Lung (tissue), 12 donors: ENCODE data around the gene TLE2. TPM values are rescaled to one million over a fixed set of nuclear protein-coding genes. Genes with fewer than 3 reads are reported as not detected.

ENCODE experiments used
- ATAC-seq: fragments of 200-7000 bp; cut with Tn5 transposase; one replicate; pipeline ENCODE4 v1.9.1; 2020; ENCODE audit warnings: moderate number of reproducible peaks; ENCODE audit not compliant: insufficient read depth, low FRiP score
- DNase-seq, 3 donors: peaks; one replicate each; pipeline ENCODE4 v3.0.0-alpha.2; 2013 to 2017
- H3K27ac ChIP-seq, 2 donors: one replicate each; pipeline ENCODE4 v1.5.1; 2013; ENCODE audit warnings: mild to moderate bottlenecking in 2 of 2, moderate library complexity in 2 of 2, control low read depth in 1 of 2, inconsistent platforms in 1 of 2, low read depth in 1 of 2, low read length in 1 of 2
- H3K27me3 ChIP-seq, 3 donors: one replicate each; pipeline ENCODE4 v1.5.1; 2013; ENCODE audit warnings: low read length in 2 of 3; ENCODE audit not compliant: control insufficient read depth in 3 of 3, insufficient read depth in 3 of 3
- H3K36me3 ChIP-seq, 4 donors: one replicate each; pipeline ENCODE4 v1.5.1; 2013; ENCODE audit warnings: low read length in 4 of 4, mild to moderate bottlenecking in 1 of 4, moderate library complexity in 1 of 4; ENCODE audit not compliant: control insufficient read depth in 4 of 4, insufficient read depth in 4 of 4
- H3K4me1 ChIP-seq, 5 donors: one replicate each; pipeline ENCODE4 v1.5.1; 2013; ENCODE audit warnings: low read length in 5 of 5, mild to moderate bottlenecking in 2 of 5, moderate library complexity in 1 of 5; ENCODE audit not compliant: control insufficient read depth in 5 of 5, insufficient read depth in 5 of 5
- H3K4me3 ChIP-seq: one replicate; pipeline ENCODE4 v1.5.1; 2013; ENCODE audit warnings: mild to moderate bottlenecking, control low read depth, moderate library complexity
- H3K9ac ChIP-seq, 2 donors: one replicate each; pipeline ENCODE4 v1.5.1; 2013; ENCODE audit warnings: low read length in 2 of 2, control low read depth in 1 of 2; ENCODE audit not compliant: insufficient read depth in 1 of 2
- H3K9me3 ChIP-seq, 4 donors: one replicate each; pipeline ENCODE4 v1.5.1; 2013; ENCODE audit warnings: low read length in 3 of 4, mild to moderate bottlenecking in 1 of 4, moderate library complexity in 1 of 4; ENCODE audit not compliant: control insufficient read depth in 4 of 4, insufficient read depth in 3 of 4
- WGBS, 2 donors: extraction: QIAGEN DNeasy Blood & Tissue Kit; methylation state at CpG; one replicate each; pipeline ENCODE4 v1.1.7; 2013; 5-methylcytosine and 5-hydroxymethylcytosine counted together
- polyA plus RNA-seq, 2 donors: library from polyadenylated mRNA; stranded (reverse); fragments of 200-250 nt; gene quantifications; one replicate each; pipeline ENCODE4 v1.2.1, GENCODE V29; 2013
- total RNA-seq, 2 donors: library from RNA; depleted of rRNA in 1 of 2; stranded (reverse); fragments of >200 nt in 1 of 2; gene quantifications; one replicate each; pipeline ENCODE4 v1.2.1, GENCODE V29; 2014 to 2021
- TF ChIP-seq, protein P1 (sequence below): IDR thresholded peaks from 2 replicates; pipeline ENCODE4 v1.5.1; 2012; ENCODE audit warnings: mild to moderate bottlenecking; ENCODE audit errors: control extremely low read depth, extremely low read depth
- donor health status: control.
- donor health status: control.
- donor health status: Bipolar disorder and iron deficiency.
- donor health status: healthy.
- donor health status: DM: yes; HTN: yes; CAD: no.

The TLE2 gene
- total and polyA plus RNA-seq, 4 donors, result 30.8 to 47.1 (median 39.2) TPM

DNA sequence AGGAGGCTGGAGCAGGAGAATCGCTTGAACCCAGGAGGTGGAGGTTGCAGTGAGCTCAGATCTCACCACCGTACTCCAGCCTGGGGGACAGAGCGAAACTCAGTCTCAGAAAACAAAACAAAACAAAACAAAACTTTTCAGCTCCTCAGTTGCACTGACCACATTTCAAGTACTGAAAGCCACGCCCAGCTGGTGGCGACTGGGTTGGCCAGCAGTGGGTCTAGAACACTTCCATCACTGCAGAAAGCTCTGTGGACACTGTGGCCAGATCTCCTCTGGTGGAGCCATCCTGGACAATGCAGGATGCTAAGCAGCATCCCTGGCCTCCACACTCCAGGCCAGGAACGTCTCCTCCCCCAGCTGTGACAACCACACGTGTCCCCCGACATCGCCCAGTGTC, 21.1 kb downstream of the TLE2 start:
- Histone ChIP-seq H3K9me3 (no peaks in the 10 kb centered on the region), H3K36me3 (peaks cover 0 to 58% (median 32%) of the 10 kb centered on the region in 4 donors), H3K27ac (no peak overlapping the region), H3K4me1 (no peaks in the 10 kb centered on the region), H3K4me3 (no peak overlapping the region), H3K9ac (no peak overlapping the region), H3K27me3 (no peaks in the 10 kb centered on the region)
- no peak for DNase-seq
- 88 to 89% methylated on average over 9 of the region's 9 CpGs for WGBS, 2 donors
- no peak for ATAC-seq
- TF ChIP-seq, protein P1, sequence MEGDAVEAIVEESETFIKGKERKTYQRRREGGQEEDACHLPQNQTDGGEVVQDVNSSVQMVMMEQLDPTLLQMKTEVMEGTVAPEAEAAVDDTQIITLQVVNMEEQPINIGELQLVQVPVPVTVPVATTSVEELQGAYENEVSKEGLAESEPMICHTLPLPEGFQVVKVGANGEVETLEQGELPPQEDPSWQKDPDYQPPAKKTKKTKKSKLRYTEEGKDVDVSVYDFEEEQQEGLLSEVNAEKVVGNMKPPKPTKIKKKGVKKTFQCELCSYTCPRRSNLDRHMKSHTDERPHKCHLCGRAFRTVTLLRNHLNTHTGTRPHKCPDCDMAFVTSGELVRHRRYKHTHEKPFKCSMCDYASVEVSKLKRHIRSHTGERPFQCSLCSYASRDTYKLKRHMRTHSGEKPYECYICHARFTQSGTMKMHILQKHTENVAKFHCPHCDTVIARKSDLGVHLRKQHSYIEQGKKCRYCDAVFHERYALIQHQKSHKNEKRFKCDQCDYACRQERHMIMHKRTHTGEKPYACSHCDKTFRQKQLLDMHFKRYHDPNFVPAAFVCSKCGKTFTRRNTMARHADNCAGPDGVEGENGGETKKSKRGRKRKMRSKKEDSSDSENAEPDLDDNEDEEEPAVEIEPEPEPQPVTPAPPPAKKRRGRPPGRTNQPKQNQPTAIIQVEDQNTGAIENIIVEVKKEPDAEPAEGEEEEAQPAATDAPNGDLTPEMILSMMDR, result no peak

DNA sequence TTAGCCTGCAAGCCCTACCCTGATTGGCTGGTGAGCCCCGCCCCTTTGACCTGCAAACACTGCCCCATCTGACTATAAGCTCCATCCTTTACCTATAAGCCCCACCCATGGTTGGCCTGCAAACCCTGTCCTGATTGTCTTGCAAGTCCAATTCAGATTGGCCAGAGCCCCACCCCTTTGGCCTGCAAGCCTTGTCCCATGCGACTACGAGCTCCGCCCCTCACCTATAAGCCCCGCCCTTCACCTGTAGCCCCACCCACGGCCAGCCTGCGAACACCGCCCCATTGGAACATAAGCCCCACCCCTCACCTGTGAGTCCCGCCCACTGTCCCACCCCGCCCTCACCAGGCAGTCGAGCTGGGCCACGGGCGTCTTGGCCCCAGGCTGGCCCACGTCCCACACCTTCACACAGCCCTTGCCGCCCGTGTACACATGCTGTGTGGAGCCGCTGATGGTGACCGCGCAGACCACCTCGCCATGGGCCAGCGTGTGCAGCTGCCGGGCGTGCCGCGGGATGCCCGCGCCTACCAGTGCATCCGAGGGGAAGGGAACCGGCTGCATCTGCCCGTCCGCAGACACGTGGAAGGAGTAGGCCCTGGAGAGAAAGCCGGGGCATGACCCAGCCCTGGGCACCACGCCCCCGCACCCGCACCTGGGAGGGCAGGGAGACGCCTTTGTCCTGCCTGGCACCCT, 22.9 kb downstream of the TLE2 start:
- no peak for ATAC-seq
- no peak overlapping the region for H3K9ac ChIP-seq
- WGBS, 2 donors, result 78 to 86% methylated on average over 37 of the region's 37 CpGs
- peaks cover 0 to 60% (median 31%) of the 10 kb centered on the region in 4 donors for H3K36me3 ChIP-seq
- H3K4me3 ChIP-seq, result no peak overlapping the region
- H3K27me3 ChIP-seq, result no peaks in the 10 kb centered on the region
- TF ChIP-seq, protein P1, result no peak
- H3K27ac ChIP-seq, result no peak overlapping the region
- H3K4me1 ChIP-seq, result no peaks in the 10 kb centered on the region
- DNase-seq, result no peak
- H3K9me3 ChIP-seq, result no peaks in the 10 kb centered on the region

DNA sequence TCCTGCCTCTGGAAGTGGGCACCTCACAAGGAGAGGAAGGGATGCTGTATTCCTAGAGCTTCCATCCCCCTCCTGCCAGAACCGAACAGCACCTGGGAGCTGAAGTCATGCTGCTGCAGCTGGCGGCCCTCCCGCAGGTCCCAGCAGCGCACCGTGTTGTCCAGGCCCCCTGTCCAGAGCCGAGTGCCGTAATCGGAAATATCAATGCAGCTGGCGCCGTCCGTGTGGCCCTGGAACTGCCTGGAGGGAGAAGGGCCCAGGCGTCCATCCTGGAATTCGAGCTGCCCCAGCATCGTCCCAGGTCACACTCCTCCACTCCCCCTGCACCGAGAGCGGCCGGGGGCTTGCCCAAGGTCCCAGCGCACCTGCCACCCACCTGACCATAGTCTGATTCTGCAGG, 23.7 kb downstream of the TLE2 start:
- DNase-seq, result no peak
- H3K4me1 ChIP-seq, result no peaks in the 10 kb centered on the region
- no peaks in the 10 kb centered on the region for H3K27me3 ChIP-seq
- TF ChIP-seq, protein P1, result no peak
- H3K27ac ChIP-seq, result no peak overlapping the region
- H3K36me3 ChIP-seq, result peaks cover 0 to 59% (median 30%) of the 10 kb centered on the region in 4 donors
- no peak overlapping the region for H3K4me3 ChIP-seq
- no peak overlapping the region for H3K9ac ChIP-seq
- H3K9me3 ChIP-seq, result no peaks in the 10 kb centered on the region
- 92 to 94% methylated on average over 18 of the region's 18 CpGs for WGBS, 2 donors
- ATAC-seq, result no peak

DNA sequence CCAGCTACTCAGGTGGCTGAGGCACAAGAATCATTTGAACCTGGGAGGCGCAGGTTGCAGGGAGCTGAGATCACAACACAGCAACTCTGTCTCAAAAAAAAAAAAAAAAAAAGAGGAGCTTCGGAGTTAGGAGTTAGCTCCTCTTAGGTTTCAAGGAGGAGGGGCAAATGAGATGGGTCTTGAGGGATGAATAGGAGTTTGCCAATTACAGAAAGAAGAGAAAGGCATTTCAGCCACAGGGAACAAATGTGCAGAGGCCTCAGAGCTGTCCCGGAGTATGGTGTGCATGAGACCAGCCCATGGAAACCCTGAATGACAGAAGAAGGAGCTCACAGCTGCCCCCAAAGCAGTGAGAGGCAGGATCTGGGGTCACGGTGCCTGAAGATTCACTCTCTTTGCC, 24.6 kb downstream of the TLE2 start:
- peaks cover 0 to 53% (median 27%) of the 10 kb centered on the region in 4 donors for H3K36me3 ChIP-seq
- H3K27me3 ChIP-seq, result no peaks in the 10 kb centered on the region
- WGBS, 2 donors, result 71 to 94% methylated on average over 4 of the region's 4 CpGs
- H3K9ac ChIP-seq, result no peak overlapping the region
- no peaks in the 10 kb centered on the region for H3K4me1 ChIP-seq
- ATAC-seq (no peak), DNase-seq (no peak)
- no peak overlapping the region for H3K27ac ChIP-seq
- no peaks in the 10 kb centered on the region for H3K9me3 ChIP-seq
- TF ChIP-seq, protein P1, result no peak
- no peak overlapping the region for H3K4me3 ChIP-seq
